Activated CD8-positive, alpha-beta T cell treated with anti-CD3 and anti-CD28 coated beads for 36 hours (primary cell): ENCODE results near the gene GDPD5. TPM values are rescaled to one million over a fixed set of nuclear protein-coding genes. Genes with fewer than 3 reads are reported as not detected.
A peak's percentile ranks its signal among the peaks of the same experiment; 100 is the strongest.

Experiments used
- ATAC-seq: fragments of 200-7000 bp; cut with Tn5 transposase; one replicate; pipeline ENCODE4 v1.10.0; 2021; ENCODE audit warnings: mild to moderate bottlenecking, moderate library complexity
- CTCF ChIA-PET: fragments of 350-600 bp; sonication (Branson Sonifier 250); formaldehyde crosslinking; loops from one replicate; lab custom pipeline; 2021; ENCODE audit warnings: antibody characterized with exemption; lab: Charles Lee
- POLR2A ChIA-PET: fragments of 350-600 bp; sonication (Branson Sonifier 250); formaldehyde crosslinking; loops from one replicate; lab custom pipeline; 2021; ENCODE audit warnings: antibody characterized with exemption; lab: Charles Lee
- DNase-seq: peaks from one replicate; pipeline ENCODE4 v3.0.0-alpha.2; 2020
- H3K27ac Mint-ChIP-seq: one replicate; pipeline ENCODE4 v1.8.0; 2021; ENCODE audit warnings: mild to moderate bottlenecking, mixed read lengths
- H3K27me3 Mint-ChIP-seq: one replicate; pipeline ENCODE4 v1.8.0; 2021; ENCODE audit warnings: mixed read lengths
- H3K36me3 Mint-ChIP-seq: one replicate; pipeline ENCODE4 v1.8.0; 2021; ENCODE audit warnings: low read depth, mixed read lengths
- H3K4me1 Mint-ChIP-seq: one replicate; pipeline ENCODE4 v1.8.0; 2021; ENCODE audit warnings: low read depth, mixed read lengths
- H3K4me3 Mint-ChIP-seq: one replicate; pipeline ENCODE4 v1.8.0; 2021; ENCODE audit warnings: mild to moderate bottlenecking, moderate library complexity, mixed read lengths
- H3K9me3 Mint-ChIP-seq: one replicate; pipeline ENCODE4 v1.8.0; 2021; ENCODE audit warnings: mixed read lengths
- intact Hi-C: fragments of 100-400 bp; cut with micrococcal nuclease; formaldehyde crosslinking; loops from one replicate; pipeline ENCODE4 v1.10.0; 2022
- total RNA-seq, 2 experiments: library from RNA; stranded (reverse); gene quantifications; one replicate each; pipeline ENCODE4 v1.2.3, GENCODE V29; 2021
- TF ChIP-seq, protein P1 (sequence below): fragments of 200-600 bp; IDR thresholded peaks from one replicate; pipeline ENCODE4 v1.8.0; 2022; ENCODE audit warnings: antibody characterized with exemption, mild to moderate bottlenecking

GDPD5 gene
- total RNA-seq: 10 to 100 TPM in 1 of 2 experiments, 1 to 10 TPM in 1; 7.8 to 11.0 TPM

GRCh38 chr11:75525433-75526191 lies at the start of gene GDPD5:
TSS of gene GDPD5 (minus strand) at chr11:75525941. CDS start at chr11:75477735, 48,206 bp downstream.
- Mint-ChIP-seq H3K9me3 (no peaks in the 10 kb centered on the region), H3K4me1 (peaks cover 20% of the 10 kb centered on the region), H3K27me3 (peaks cover 5% of the 10 kb centered on the region), H3K36me3 (no peaks in the 10 kb centered on the region), H3K4me3 (peak within 1 kb of the TSS; percentile 74), H3K27ac (peak within 1 kb of the TSS; percentile 14)
- TF ChIP-seq, protein P1, sequence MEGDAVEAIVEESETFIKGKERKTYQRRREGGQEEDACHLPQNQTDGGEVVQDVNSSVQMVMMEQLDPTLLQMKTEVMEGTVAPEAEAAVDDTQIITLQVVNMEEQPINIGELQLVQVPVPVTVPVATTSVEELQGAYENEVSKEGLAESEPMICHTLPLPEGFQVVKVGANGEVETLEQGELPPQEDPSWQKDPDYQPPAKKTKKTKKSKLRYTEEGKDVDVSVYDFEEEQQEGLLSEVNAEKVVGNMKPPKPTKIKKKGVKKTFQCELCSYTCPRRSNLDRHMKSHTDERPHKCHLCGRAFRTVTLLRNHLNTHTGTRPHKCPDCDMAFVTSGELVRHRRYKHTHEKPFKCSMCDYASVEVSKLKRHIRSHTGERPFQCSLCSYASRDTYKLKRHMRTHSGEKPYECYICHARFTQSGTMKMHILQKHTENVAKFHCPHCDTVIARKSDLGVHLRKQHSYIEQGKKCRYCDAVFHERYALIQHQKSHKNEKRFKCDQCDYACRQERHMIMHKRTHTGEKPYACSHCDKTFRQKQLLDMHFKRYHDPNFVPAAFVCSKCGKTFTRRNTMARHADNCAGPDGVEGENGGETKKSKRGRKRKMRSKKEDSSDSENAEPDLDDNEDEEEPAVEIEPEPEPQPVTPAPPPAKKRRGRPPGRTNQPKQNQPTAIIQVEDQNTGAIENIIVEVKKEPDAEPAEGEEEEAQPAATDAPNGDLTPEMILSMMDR: peak; percentile 28
- peak; percentile 97 for ATAC-seq
- intact Hi-C loops: no loop called here
- POLR2A ChIA-PET: interaction anchor here (0.6 to 1.4 kb wide), 2 partner anchors 118 to 125 kb away, joined by 3 to 5 read pairs; no protein-coding TSS in a partner anchor
- DNase-seq: peak; percentile 87
- CTCF ChIA-PET: interaction anchor here (0.6 to 4.3 kb wide), 16 partner anchors 8 to 265 kb away, joined by 3 to 40 read pairs (median 3); no protein-coding TSS in a partner anchor

DNA sequence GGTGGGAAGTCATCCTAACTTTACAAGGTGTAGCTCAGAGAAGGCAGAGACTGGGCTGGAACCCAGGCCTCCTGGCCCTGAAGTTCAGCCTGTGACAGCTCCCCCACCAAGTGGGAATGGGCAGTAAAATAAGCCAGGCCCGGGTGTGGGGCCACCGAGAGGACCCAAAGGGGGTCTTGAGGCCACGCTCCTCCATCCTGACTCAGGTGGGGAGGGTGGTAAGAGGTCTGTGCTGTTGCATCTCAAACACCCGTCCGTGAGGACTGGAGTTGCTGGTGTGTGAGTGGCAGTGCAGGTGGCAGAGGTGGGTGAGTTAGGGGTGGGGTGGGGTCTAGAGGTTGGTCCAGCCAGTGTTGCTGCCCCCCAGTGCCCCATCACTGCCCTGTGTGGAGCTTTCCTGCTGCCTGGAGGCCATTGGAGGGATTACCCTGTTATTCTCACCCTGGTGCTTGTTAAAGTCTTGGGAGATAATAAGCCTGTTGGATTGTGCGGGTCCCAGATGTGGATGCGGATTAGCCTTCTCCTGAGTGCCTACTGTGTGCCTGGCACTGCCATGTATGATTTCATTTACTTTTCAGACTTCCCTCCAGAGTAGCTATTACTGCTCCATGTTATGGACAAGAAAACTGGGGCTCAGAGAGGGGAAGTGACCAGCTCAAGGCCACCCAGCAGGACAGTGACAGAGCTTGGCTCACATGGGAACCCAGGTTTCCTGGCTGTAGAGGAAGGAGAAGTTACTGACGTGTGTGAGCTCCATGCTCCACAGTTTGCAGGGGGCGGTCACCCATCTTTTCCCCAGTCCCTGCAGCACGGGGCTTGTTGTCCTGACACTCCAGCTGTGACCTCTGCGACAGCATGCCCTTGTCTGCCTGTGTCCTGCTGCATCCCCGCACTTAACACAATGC lies 49.2 kb upstream of the GDPD5 start:
- no peaks in the 10 kb centered on the region for H3K27me3 Mint-ChIP-seq
- TF ChIP-seq, protein P1: no peak
- ATAC-seq (peak; percentile 34), DNase-seq (no peak)
- ChIA-PET POLR2A (interaction anchor here (0.8 to 7.4 kb wide), 4 partner anchors 14 to 82 kb away, joined by 3 to 34 read pairs (median 4); partner anchors contain the start of gene SERPINH1), CTCF (interaction anchor here (1.0 to 1.8 kb wide), 7 partner anchors 9 to 45 kb away, joined by 3 to 10 read pairs (median 4); partner anchors contain the start of gene SERPINH1)
- H3K27ac Mint-ChIP-seq: no peak overlapping the region
- H3K4me3 Mint-ChIP-seq: no peak overlapping the region
- intact Hi-C loops: no loop called here
- peaks cover under 1% of the 10 kb centered on the region for H3K36me3 Mint-ChIP-seq
- no peaks in the 10 kb centered on the region for H3K9me3 Mint-ChIP-seq
- H3K4me1 Mint-ChIP-seq: peaks cover 8% of the 10 kb centered on the region

DNA sequence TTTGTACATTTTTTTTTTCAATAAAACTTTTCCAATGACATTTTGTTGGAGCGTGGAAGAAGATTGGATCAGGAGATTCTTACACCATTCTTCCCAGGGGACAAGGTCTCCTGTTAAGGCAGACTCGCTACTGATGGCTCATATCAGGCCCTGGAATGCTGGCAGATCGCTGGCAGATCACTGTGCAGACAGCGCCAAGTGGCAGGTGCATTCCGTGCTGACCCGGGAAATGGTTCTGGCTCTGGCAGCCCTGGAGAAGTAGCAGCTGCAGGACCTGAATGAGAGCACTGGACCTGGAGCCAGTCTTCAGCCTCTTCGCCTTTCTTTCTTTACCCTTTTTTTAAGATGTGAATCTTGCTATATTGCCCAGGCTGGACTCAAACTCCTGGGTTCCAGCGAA lies 47.0 kb upstream of the GDPD5 start:
- Mint-ChIP-seq H3K27me3 (no peaks in the 10 kb centered on the region), H3K36me3 (peaks cover 11% of the 10 kb centered on the region), H3K27ac (no peak overlapping the region), H3K4me1 (peaks cover 8% of the 10 kb centered on the region), H3K9me3 (no peaks in the 10 kb centered on the region), H3K4me3 (no peak overlapping the region)
- TF ChIP-seq, protein P1: no peak
- ATAC-seq (no peak), DNase-seq (no peak)
- ChIA-PET POLR2A (interaction anchor here (7.4 kb wide), 1 partner anchor 12 kb away, joined by 34 read pairs; the partner anchor contains the start of gene SERPINH1), CTCF (interaction anchor here (1.3 kb wide), 1 partner anchor 9 kb away, joined by 5 read pairs; no protein-coding TSS in a partner anchor)
- intact Hi-C loops: no loop called here

DNA sequence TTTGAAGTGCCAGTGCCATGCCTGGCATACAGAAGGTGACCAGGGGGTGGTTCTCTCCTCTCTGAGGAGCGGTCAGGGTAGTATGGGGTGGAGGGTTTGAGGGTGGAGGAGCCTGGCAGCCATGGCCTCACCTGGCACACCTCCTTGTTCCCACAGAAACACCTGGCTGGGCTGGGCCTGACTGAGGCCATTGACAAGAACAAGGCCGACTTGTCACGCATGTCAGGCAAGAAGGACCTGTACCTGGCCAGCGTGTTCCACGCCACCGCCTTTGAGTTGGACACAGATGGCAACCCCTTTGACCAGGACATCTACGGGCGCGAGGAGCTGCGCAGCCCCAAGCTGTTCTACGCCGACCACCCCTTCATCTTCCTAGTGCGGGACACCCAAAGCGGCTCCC lies 45.9 kb upstream of the GDPD5 start:
- ChIA-PET CTCF (interaction anchor here (1.3 kb wide), 1 partner anchor 11 kb away, joined by 5 read pairs; no protein-coding TSS in a partner anchor), POLR2A (interaction anchor here (7.4 kb wide), 1 partner anchor 11 kb away, joined by 34 read pairs; the partner anchor contains the start of gene SERPINH1)
- Mint-ChIP-seq H3K27me3 (no peaks in the 10 kb centered on the region), H3K4me3 (no peak overlapping the region), H3K36me3 (peaks cover 11% of the 10 kb centered on the region), H3K4me1 (peaks cover 3% of the 10 kb centered on the region), H3K9me3 (no peaks in the 10 kb centered on the region), H3K27ac (no peak overlapping the region)
- intact Hi-C loops: no loop called here
- no peak for DNase-seq
- TF ChIP-seq, protein P1: no peak
- ATAC-seq: no peak
